NCI-H2107 treated with DMSO at 0.1 percent for 48 hours (cell line): ENCODE data around the gene SLC35F2.

Experiments
- DNase-seq: peaks from one replicate; lab custom pipeline; 2025; ENCODE audit not compliant: unreplicated experiment; lab: John Stamatoyannopoulos, UW

The SLC35F2 gene

GRCh38 chr11:107741044-107741823 is 117.4 kb downstream of the SLC35F2 start:
- peak; percentile 15 for DNase-seq
